Measurements from ENCODE around the gene ENOX1. TPM values are rescaled to one million over a fixed set of nuclear protein-coding genes. Genes with fewer than 3 reads are reported as not detected.

Gene ENOX1
- total and polyA plus RNA-seq, 9 of the 15 experiments (the other 6 are each of a cell fraction or from before 2014, with no cell fraction given), result not detected

GRCh38 chr13:43608400-43609137, 178.2 kb downstream of the ENOX1 start:
- ATAC-seq, result no peak
- Histone ChIP-seq H3K9me1 (ENCODE audit: control insufficient read depth, insufficient read depth, low read length) (no peaks in the 10 kb centered on the region), H3K4me1 (replicated peaks in 1 of 2; ENCODE audit: control insufficient read depth in 2 of 2, insufficient read depth in 2 of 2, low read length in 2 of 2) (no peaks in the 10 kb centered on the region), H3K79me2 (ENCODE audit: control insufficient read depth, insufficient read depth, low read length) (no peaks in the 10 kb centered on the region), H2AFZ (ENCODE audit: low read depth, low read length) (no peak overlapping the region), H3K9me3 (replicated peaks; ENCODE audit: control insufficient read depth, insufficient read depth, low read depth, low read length) (no peaks in the 10 kb centered on the region), H3K27ac (ENCODE audit: extremely low read depth, low read depth, low read length) (no peak overlapping the region), H3K36me3 (ENCODE audit: control insufficient read depth, insufficient read depth, low read length) (no peaks in the 10 kb centered on the region), H3K9ac (ENCODE audit: insufficient read depth in 1 of 2, low read depth in 2 of 2, low read length in 2 of 2) (no peak overlapping the region), H3K4me2 (ENCODE audit: insufficient read depth, low read length) (no peak overlapping the region), H3K4me3 (no peak overlapping the region), H3K27me3 (ENCODE audit: control insufficient read depth in 2 of 2, insufficient read depth in 2 of 2, low read length in 2 of 2) (no peaks in the 10 kb centered on the region), H4K20me1 (replicated peaks; ENCODE audit: control insufficient read depth, insufficient read depth, low read length) (no peaks in the 10 kb centered on the region)
- DNase-seq (ENCODE audit: extremely low read depth in 1 of 4, low spot score in 3 of 4), result no peak
- ChIA-PET CTCF (ENCODE audit: low intra/inter-chr PET ratio) (no interaction called here), POLR2A (interaction anchor here (0.7 kb wide), 1 partner anchor 310 kb away, joined by 3 read pairs; no protein-coding TSS in a partner anchor)
- in situ Hi-C loops (cut with MboI) (no loop called here), intact Hi-C loops (cut with micrococcal nuclease) (no loop called here)
- BruUV-seq (replicated peaks), result no TSS peak
- FAIRE-seq, result no peak
- WGBS (ENCODE audit: insufficient coverage, low coverage, missing lambda C conversion rate), result 0% methylated on average over 6 of the region's 6 CpGs
- TF ChIP-seq COPS2 (conservative IDR thresholded peaks at IDR 0.05), result no peak
- TF ChIP-seq JUN (IDR thresholded peaks at IDR 0.05; ENCODE audit: borderline replicate concordance, low read depth, low read length), result no peak
- no peak for TF ChIP-seq JUN (CRISPR knock-in tag; IDR thresholded peaks at IDR 0.05; ENCODE audit: borderline replicate concordance)
- TF ChIP-seq NFE2L1 (tag; IDR thresholded peaks at IDR 0.05; ENCODE audit: borderline replicate concordance, low read depth), result no peak
- no peak for TF ChIP-seq AFF4 (CRISPR knock-in tag; IDR thresholded peaks at IDR 0.05)
- no peak for TF ChIP-seq CBX3 (IDR thresholded peaks at IDR 0.05; ENCODE audit: borderline replicate concordance in 1 of 2, low read length in 2 of 2)
